HG03039 (cell line): ENCODE measurements around the gene WNT7B.

Experiments used
- ATAC-seq: cut with Tn5 transposase; IDR thresholded peaks from one replicate; pipeline ENCODE4 v1.9.1; 2021; ENCODE audit warnings: mild to moderate bottlenecking, moderate library complexity; ENCODE audit not compliant: unreplicated experiment

Gene WNT7B

GRCh38 chr22:45960477-45961386, 16.2 kb downstream of the WNT7B start:
- no peak for ATAC-seq

GRCh38 chr22:45959719-45960476, 17.1 kb downstream of the WNT7B start:
- no peak for ATAC-seq

DNA sequence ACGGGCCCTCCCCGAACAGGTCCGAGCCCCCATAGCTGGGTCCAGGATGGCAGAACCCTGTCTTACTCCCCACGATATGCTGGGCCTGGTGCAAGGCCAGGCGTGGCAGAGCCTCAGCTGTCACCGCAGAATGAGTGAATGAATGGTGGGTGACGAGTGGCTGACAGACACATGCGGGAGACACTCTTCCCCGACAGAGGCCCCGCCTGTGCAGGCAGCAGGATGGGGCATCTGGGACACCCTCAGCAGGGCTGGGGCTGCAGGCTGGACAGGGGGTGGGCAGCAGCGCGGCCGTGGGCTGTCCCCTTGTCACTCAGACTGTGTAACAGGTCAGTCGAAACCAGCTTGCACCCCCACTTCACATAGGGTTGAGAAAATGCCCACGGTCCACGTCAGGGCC, 18.0 kb downstream of the WNT7B start:
- no peak for ATAC-seq

DNA sequence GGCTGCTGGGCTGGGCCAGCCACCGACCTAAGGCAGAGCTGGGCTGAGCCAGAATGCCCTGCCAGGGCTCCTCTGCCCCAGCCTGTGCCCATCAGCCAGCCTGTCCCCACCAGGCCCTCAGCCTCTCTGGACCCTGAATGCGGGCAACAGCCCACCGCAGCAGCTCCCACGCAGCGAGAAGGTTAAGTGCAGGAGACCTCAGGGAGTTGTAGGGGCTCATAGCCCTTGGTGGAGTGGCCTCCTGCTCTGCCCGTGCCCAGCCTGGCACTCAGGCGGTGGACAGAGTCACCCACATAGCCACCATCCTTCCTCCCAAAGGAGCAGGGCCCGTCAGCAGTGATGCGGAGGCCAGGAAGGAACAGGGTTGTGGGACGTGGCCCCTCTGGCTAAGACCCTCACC, 19.1 kb downstream of the WNT7B start:
- ATAC-seq: no peak

- ATAC-seq: no peak
Measured at GRCh38 chr22:45953178-45953577, 23.8 kb downstream of the WNT7B start.

DNA sequence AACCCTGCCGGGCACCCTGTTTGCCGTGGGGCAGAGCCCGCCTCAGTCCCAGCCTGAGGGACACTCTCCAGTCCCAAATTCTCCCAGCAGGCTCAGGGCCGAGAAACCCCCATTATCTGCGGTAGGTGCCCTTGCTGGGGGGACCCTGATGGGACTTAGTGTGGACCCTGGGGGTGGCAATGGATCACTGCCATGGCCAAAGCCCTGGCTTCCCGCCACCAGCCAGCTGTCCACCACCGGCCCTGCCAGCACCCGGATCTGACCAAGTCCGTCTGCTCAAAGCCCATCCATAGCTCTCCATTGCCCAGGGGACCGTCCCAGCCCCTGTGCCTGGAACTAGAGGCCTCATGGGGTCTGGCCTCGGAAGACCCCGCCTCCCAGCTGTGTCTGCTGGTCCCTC, 24.4 kb downstream of the WNT7B start:
- no peak for ATAC-seq

GRCh38 chr22:45952151-45952550, 24.8 kb downstream of the WNT7B start:
- no peak for ATAC-seq

DNA sequence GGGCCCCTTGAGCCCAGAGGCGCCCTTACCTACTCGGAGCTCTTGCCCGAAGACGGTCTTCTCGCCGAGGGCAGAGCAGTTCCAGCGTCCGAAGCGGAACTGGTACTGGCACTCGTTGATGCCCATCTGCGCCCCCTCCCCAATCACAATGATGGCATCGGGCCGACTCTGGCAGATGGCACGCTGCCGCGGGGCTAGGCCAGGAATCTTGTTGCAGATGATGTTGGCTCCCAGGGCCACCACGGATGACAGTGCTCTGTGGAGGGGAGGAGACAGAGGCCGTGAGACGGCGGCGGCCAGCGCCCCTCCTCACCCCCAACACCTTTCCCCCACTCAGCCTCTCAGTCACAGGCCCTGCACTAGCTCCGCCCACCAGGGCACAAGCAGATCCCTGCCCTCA, 27.1 kb downstream of the WNT7B start:
- no peak for ATAC-seq

- no peak for ATAC-seq
Measured at GRCh38 chr22:45949258-45949870, 27.6 kb downstream of the WNT7B start.

DNA sequence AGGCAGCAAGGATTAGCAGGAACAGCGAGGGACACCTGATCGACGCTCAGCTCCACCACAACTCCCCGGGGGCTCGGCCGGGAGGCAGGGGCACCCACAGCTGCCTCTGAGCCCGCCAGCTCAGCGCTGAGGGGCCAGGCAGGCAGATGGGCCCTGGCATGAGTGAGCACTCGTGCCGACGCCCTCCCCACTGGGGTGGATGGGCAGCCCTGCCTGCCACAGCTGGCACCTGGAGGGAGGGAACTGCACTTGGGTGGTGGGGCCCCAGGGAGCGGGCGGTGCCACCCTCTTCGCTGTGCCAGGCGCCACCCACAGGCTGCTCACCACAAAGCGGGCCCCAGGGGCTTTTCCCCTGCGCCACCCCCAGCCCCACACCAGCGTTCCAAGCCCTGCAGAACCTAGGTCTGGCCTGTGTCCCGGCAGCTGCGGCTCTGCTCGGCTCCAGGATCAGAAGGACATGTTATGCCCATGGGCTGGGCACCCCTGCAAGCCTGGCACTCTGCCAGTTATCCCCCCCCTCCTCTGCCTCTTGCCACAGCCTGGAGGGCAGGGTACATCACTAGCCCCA, 28.8 kb downstream of the WNT7B start:
- no peak for ATAC-seq

- no peak for ATAC-seq
Measured at GRCh38 chr22:45946805-45947600, 30.0 kb downstream of the WNT7B start.

DNA sequence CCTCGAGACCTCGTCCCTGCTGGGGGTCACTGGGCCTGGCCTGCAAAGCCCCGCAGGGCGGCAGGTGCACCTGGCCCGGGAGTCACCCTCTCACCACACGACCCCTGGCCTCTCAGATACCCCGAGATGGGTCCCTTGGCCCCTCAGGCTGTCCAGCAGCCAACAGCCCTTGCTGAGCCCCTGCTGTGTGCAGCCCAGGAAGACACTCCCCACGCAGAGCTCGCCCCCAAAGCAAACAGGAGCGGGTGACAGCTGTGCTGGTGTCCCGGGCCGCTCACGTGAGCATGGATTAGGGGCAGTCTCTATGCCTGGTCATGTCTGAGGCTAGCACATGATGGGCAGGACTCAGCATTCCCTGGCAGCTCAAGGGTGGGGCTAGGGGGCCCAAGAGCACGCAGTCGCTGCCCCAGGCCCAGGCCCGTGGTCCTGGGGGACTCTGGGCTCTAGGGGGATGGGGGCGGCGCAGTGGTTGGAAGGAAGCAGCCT, 31.3 kb downstream of the WNT7B start:
- ATAC-seq: no peak

- ATAC-seq: no peak
Measured at GRCh38 chr22:45942787-45943493, 34.0 kb downstream of the WNT7B start.

DNA sequence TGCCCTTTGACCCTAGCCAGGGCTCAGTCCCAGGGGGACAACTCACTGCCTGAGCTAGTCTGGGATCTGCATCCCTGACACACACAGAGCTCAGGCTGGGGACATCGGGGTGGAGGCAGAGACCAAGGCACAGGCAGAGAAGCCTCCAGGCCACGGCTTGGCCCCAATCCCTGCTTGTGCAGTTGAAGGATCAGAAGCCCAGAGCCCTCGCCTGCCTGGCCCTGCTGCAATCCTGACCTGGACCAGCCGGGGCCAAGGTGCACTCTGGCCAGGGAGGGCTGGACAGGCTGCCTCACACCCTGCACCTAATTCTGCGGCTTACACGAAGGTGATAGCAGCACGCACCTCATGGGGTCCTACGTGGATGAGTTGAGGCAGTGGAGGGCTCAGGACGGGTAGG, 34.6 kb downstream of the WNT7B start:
- ATAC-seq: no peak

GRCh38 chr22:45938913-45939312, 38.0 kb downstream of the WNT7B start:
- no peak for ATAC-seq

- no peak for ATAC-seq
Measured at GRCh38 chr22:45937960-45938359, 39.0 kb downstream of the WNT7B start.

DNA sequence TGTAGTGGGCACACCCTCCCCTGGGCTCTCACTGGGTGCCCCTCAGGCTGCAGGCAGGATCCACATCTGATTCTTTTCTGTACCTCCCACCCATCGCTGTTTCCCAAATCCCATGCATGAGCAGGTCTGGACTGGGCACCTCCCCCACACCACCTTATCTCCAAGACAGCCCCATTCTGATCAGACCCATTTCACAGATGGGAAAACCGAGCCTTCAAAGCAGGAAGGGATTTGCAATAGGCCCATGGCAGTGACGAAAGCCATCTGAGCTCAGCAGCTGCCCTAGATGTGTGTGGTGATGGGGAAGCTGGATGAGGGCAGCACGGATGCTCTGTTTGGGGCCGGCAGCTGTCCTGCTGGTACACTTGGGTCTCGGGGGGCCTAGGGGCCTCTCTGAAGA, 41.4 kb downstream of the WNT7B start:
- no peak for ATAC-seq

- ATAC-seq: no peak
Measured at GRCh38 chr22:45934659-45935341, 42.2 kb downstream of the WNT7B start.

GRCh38 chr22:45934168-45934564, 42.8 kb downstream of the WNT7B start:
- ATAC-seq: no peak
